Activated CD8-positive, alpha-beta T cell treated with anti-CD3 and anti-CD28 coated beads for 36 hours (primary cell): ENCODE results near the gene ANKRD55. TPM values are rescaled to one million over a fixed set of nuclear protein-coding genes. Genes with fewer than 3 reads are reported as not detected.

Experiments used
- ATAC-seq: fragments of 200-7000 bp; cut with Tn5 transposase; one replicate; pipeline ENCODE4 v1.10.0; 2021; ENCODE audit warnings: mild to moderate bottlenecking, moderate library complexity
- CTCF ChIA-PET: fragments of 350-600 bp; sonication (Branson Sonifier 250); formaldehyde crosslinking; loops from one replicate; lab custom pipeline; 2021; ENCODE audit warnings: antibody characterized with exemption; lab: Charles Lee
- POLR2A ChIA-PET: fragments of 350-600 bp; sonication (Branson Sonifier 250); formaldehyde crosslinking; loops from one replicate; lab custom pipeline; 2021; ENCODE audit warnings: antibody characterized with exemption; lab: Charles Lee
- DNase-seq: peaks from one replicate; pipeline ENCODE4 v3.0.0-alpha.2; 2020
- H3K27ac Mint-ChIP-seq: one replicate; pipeline ENCODE4 v1.8.0; 2021; ENCODE audit warnings: mild to moderate bottlenecking, mixed read lengths
- H3K27me3 Mint-ChIP-seq: one replicate; pipeline ENCODE4 v1.8.0; 2021; ENCODE audit warnings: mixed read lengths
- H3K36me3 Mint-ChIP-seq: one replicate; pipeline ENCODE4 v1.8.0; 2021; ENCODE audit warnings: low read depth, mixed read lengths
- H3K4me1 Mint-ChIP-seq: one replicate; pipeline ENCODE4 v1.8.0; 2021; ENCODE audit warnings: low read depth, mixed read lengths
- H3K4me3 Mint-ChIP-seq: one replicate; pipeline ENCODE4 v1.8.0; 2021; ENCODE audit warnings: mild to moderate bottlenecking, moderate library complexity, mixed read lengths
- H3K9me3 Mint-ChIP-seq: one replicate; pipeline ENCODE4 v1.8.0; 2021; ENCODE audit warnings: mixed read lengths
- intact Hi-C: fragments of 100-400 bp; cut with micrococcal nuclease; formaldehyde crosslinking; loops from one replicate; pipeline ENCODE4 v1.10.0; 2022
- total RNA-seq, 2 experiments: library from RNA; stranded (reverse); gene quantifications; one replicate each; pipeline ENCODE4 v1.2.3, GENCODE V29; 2021
- TF ChIP-seq, protein P1 (sequence below): fragments of 200-600 bp; IDR thresholded peaks from one replicate; pipeline ENCODE4 v1.8.0; 2022; ENCODE audit warnings: antibody characterized with exemption, mild to moderate bottlenecking

ANKRD55 gene
- total RNA-seq, 2 experiments from 2014 or later, result not detected

DNA sequence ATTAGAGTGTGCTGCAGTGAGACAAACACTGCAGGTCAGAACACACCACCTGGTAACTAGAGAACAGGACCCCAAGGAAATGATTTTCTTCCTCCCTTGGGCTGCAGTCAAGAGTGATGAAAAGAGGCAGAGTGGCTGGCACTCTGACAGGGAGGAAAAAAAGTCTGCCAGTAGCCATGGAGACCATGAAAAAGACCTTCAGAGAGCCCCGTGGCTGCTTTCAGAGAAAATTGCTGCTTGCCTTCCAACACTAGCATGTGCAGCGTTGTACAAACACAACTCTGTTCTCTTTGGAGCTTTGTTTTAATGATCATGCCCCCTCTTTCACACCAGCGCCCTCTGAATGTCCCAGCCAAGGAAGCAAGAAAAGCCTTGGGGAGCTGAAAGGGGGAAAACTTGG is 68.8 kb downstream of the ANKRD55 start:
- H3K4me1 Mint-ChIP-seq, result peaks cover 25% of the 10 kb centered on the region
- POLR2A ChIA-PET, result no interaction called here
- DNase-seq, result no peak
- no peaks in the 10 kb centered on the region for H3K36me3 Mint-ChIP-seq
- H3K4me3 Mint-ChIP-seq, result no peak overlapping the region
- no peak for ATAC-seq
- no peaks in the 10 kb centered on the region for H3K27me3 Mint-ChIP-seq
- intact Hi-C loops, result no loop called here
- no peak overlapping the region for H3K27ac Mint-ChIP-seq
- no peaks in the 10 kb centered on the region for H3K9me3 Mint-ChIP-seq
- TF ChIP-seq, protein P1, sequence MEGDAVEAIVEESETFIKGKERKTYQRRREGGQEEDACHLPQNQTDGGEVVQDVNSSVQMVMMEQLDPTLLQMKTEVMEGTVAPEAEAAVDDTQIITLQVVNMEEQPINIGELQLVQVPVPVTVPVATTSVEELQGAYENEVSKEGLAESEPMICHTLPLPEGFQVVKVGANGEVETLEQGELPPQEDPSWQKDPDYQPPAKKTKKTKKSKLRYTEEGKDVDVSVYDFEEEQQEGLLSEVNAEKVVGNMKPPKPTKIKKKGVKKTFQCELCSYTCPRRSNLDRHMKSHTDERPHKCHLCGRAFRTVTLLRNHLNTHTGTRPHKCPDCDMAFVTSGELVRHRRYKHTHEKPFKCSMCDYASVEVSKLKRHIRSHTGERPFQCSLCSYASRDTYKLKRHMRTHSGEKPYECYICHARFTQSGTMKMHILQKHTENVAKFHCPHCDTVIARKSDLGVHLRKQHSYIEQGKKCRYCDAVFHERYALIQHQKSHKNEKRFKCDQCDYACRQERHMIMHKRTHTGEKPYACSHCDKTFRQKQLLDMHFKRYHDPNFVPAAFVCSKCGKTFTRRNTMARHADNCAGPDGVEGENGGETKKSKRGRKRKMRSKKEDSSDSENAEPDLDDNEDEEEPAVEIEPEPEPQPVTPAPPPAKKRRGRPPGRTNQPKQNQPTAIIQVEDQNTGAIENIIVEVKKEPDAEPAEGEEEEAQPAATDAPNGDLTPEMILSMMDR, result no peak
- CTCF ChIA-PET, result no interaction called here

DNA sequence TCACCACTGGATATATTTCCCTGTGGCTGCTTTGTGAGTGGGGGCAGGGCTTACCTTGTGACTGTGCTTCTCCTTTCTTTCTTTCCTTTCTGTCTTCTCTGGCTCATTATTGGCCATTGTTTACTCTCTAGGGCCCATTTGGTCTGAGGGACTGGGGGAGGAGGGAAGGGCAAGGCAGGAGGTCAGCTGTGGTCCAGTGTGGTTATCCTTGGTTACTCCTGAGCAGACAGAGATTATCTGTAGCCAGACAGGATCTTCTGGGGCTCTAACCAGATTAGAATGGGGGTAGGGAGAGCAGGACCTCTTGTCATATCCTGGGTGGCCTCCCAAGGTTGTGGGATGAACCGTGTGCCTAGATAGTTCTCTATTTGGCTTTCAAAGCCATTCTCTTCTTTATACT is 71.2 kb downstream of the ANKRD55 start:
- DNase-seq (no peak), ATAC-seq (no peak)
- TF ChIP-seq, protein P1, result no peak
- Mint-ChIP-seq H3K27ac (no peak overlapping the region), H3K9me3 (no peaks in the 10 kb centered on the region), H3K36me3 (no peaks in the 10 kb centered on the region), H3K4me3 (no peak overlapping the region), H3K27me3 (no peaks in the 10 kb centered on the region), H3K4me1 (peaks cover 19% of the 10 kb centered on the region)
- intact Hi-C loops, result no loop called here
- ChIA-PET POLR2A (interaction anchor here (0.6 kb wide), 1 partner anchor 211 kb away, joined by 3 read pairs; no protein-coding TSS in a partner anchor), CTCF (no interaction called here)

DNA sequence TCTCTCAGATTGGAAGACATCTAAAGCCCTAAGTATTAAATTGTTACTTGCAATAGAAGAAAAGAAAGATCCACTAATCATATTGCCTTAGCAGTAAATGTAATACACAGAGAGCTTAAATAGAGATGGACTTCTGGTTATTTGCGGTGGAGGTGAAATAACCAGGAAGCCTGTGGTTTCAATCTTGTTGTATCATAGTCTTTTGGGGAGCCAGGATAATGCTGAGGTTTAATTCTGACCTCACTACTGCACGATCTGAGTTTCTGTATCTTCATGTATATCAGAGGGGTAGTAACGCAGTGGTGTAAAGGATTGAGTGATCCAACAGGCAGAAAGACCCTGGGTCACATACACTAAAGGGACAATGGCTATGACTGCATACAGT is 71.7 kb downstream of the ANKRD55 start:
- DNase-seq (no peak), ATAC-seq (no peak)
- no peaks in the 10 kb centered on the region for H3K9me3 Mint-ChIP-seq
- H3K27me3 Mint-ChIP-seq, result no peaks in the 10 kb centered on the region
- H3K36me3 Mint-ChIP-seq, result no peaks in the 10 kb centered on the region
- POLR2A ChIA-PET, result no interaction called here
- H3K4me3 Mint-ChIP-seq, result no peak overlapping the region
- intact Hi-C loops, result no loop called here
- TF ChIP-seq, protein P1, result no peak
- CTCF ChIA-PET, result no interaction called here
- peaks cover 24% of the 10 kb centered on the region for H3K4me1 Mint-ChIP-seq
- no peak overlapping the region for H3K27ac Mint-ChIP-seq

DNA sequence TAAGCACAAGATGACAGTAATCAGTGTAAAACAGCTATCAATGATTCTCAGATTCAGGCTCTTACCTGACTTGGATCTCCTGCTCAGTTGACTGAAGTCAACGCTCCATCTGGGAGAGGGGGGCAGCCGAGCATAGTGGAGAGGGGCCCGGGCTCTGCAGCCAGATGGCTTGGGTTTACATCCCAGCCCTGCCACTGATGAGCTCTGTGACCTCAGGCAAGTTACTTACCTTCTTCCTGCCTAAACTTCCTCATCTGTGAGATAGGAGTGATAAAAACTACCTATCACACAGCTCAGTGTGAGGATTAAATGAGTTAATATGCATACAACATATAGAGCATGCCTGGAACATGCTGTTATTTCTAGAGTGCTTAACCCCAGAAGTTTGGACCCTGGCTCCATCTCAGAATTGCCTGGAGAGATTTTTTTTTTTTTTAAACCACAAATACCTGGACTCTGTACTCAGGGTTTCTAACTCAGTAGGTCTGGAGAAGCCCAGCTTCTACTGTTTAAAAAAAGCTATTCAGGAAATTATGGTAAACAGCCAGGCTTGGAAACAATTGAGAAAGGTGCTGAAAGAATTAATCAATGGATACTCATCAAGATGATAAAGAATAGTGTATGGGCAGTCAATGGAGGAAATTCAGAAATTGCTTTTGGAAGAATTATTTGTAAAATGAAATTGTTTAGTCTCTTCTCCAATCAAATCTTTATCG is 72.2 kb downstream of the ANKRD55 start:
- H3K27ac Mint-ChIP-seq, result no peak overlapping the region
- DNase-seq, result no peak
- H3K36me3 Mint-ChIP-seq, result no peaks in the 10 kb centered on the region
- TF ChIP-seq, protein P1, result no peak
- no peak overlapping the region for H3K4me3 Mint-ChIP-seq
- H3K4me1 Mint-ChIP-seq, result peaks cover 29% of the 10 kb centered on the region
- POLR2A ChIA-PET, result no interaction called here
- no peaks in the 10 kb centered on the region for H3K9me3 Mint-ChIP-seq
- no peak for ATAC-seq
- CTCF ChIA-PET, result no interaction called here
- intact Hi-C loops, result no loop called here
- no peaks in the 10 kb centered on the region for H3K27me3 Mint-ChIP-seq

DNA sequence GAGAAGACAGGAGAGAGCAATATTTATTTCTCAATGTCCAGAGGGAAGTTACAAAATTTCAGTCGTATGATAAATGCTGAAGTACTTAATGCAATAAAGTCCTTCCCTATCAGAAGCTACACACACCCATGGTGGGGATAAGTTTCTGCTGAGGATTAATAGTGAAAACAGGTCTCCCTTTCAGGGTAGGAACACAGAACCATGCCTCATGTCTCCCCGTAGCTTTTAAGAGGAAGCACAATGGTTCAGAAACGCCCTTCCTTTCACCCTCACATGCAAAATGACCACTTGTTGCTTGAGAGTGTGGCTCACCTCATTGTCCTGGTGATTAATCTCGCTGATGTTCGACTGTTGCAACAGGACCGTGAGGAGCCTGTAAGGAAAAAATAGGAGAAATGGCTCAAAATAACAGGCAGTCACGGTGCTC is 73.6 kb downstream of the ANKRD55 start:
- ChIA-PET CTCF (no interaction called here), POLR2A (no interaction called here)
- ATAC-seq (no peak), DNase-seq (no peak)
- H3K4me3 Mint-ChIP-seq, result no peak overlapping the region
- TF ChIP-seq, protein P1, result no peak
- intact Hi-C loops, result no loop called here
- no peak overlapping the region for H3K27ac Mint-ChIP-seq
- no peaks in the 10 kb centered on the region for H3K27me3 Mint-ChIP-seq
- no peaks in the 10 kb centered on the region for H3K36me3 Mint-ChIP-seq
- H3K4me1 Mint-ChIP-seq, result peaks cover 39% of the 10 kb centered on the region
- H3K9me3 Mint-ChIP-seq, result no peaks in the 10 kb centered on the region
